H1 (cell line): ENCODE measurements around the gene CACNA2D3.

ENCODE experiments used
- EP300 ChIP-seq, 2 experiments: IDR thresholded peaks; 1 replicate in 1 of 2; 2 replicates in 1 of 2; pipeline ENCODE4 v1.6.1; 2011 to 2012; ENCODE audit warnings: low read depth in 2 of 2, low read length in 2 of 2, mild to moderate bottlenecking in 2 of 2, borderline replicate concordance in 1 of 2, inconsistent platforms in 1 of 2, moderate library complexity in 1 of 2
- EZH2 ChIP-seq: fragments of 200-600 bp; sonication (generic); IDR thresholded peaks from 2 replicates; pipeline ENCODE4 v1.7.1; 2012; ENCODE audit warnings: low read depth, mild to moderate bottlenecking, moderate library complexity, low read length, inconsistent platforms; ENCODE audit not compliant: severe bottlenecking
- MAX ChIP-seq: IDR thresholded peaks from 2 replicates; pipeline ENCODE4 v1.6.1; 2012; ENCODE audit warnings: inconsistent platforms
- NANOG ChIP-seq: IDR thresholded peaks from 2 replicates; pipeline ENCODE4 v1.6.1; 2011; ENCODE audit warnings: low read length, low read depth, mild to moderate bottlenecking, inconsistent platforms; ENCODE audit not compliant: insufficient read depth, poor library complexity, severe bottlenecking
- ZNF274 ChIP-seq: IDR thresholded peaks from 2 replicates; pipeline ENCODE4 v1.7.0; 2012; ENCODE audit warnings: low read length, borderline replicate concordance; ENCODE audit errors: extremely low read depth
- TF ChIP-seq, protein P1 (sequence below), 3 experiments: IDR thresholded peaks; 1 replicate in 2 of 3; 2 replicates in 1 of 3; pipeline versions ENCODE4 v1.5.1 to v1.6.1; 2011; ENCODE audit warnings: low read length in 3 of 3, mild to moderate bottlenecking in 3 of 3, inconsistent platforms in 2 of 3, low read depth in 1 of 3, moderate library complexity in 1 of 3; ENCODE audit not compliant: insufficient read depth in 1 of 3; ENCODE audit errors: control extremely low read depth in 1 of 3

- TF ChIP-seq NANOG, result no peak
- no peak for TF ChIP-seq EZH2
- TF ChIP-seq, protein P1, sequence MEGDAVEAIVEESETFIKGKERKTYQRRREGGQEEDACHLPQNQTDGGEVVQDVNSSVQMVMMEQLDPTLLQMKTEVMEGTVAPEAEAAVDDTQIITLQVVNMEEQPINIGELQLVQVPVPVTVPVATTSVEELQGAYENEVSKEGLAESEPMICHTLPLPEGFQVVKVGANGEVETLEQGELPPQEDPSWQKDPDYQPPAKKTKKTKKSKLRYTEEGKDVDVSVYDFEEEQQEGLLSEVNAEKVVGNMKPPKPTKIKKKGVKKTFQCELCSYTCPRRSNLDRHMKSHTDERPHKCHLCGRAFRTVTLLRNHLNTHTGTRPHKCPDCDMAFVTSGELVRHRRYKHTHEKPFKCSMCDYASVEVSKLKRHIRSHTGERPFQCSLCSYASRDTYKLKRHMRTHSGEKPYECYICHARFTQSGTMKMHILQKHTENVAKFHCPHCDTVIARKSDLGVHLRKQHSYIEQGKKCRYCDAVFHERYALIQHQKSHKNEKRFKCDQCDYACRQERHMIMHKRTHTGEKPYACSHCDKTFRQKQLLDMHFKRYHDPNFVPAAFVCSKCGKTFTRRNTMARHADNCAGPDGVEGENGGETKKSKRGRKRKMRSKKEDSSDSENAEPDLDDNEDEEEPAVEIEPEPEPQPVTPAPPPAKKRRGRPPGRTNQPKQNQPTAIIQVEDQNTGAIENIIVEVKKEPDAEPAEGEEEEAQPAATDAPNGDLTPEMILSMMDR (IDR thresholded peaks at IDR 0.05; ENCODE audit: control extremely low read depth in 1 of 3, insufficient read depth in 1 of 3, low read depth in 1 of 3, low read length in 3 of 3), result peak; percentile 94 to 96 (median 96)
- no peak for TF ChIP-seq EP300 (IDR thresholded peaks at IDR 0.05; ENCODE audit: borderline replicate concordance in 1 of 2, low read depth in 2 of 2, low read length in 2 of 2)
- TF ChIP-seq ZNF274, result no peak
- TF ChIP-seq MAX, result no peak
Measured at GRCh38 chr3:54146506-54147239, 24.3 kb downstream of the CACNA2D3 start.
